ENCODE results near the gene AADACL3.

AADACL3 gene

DNA sequence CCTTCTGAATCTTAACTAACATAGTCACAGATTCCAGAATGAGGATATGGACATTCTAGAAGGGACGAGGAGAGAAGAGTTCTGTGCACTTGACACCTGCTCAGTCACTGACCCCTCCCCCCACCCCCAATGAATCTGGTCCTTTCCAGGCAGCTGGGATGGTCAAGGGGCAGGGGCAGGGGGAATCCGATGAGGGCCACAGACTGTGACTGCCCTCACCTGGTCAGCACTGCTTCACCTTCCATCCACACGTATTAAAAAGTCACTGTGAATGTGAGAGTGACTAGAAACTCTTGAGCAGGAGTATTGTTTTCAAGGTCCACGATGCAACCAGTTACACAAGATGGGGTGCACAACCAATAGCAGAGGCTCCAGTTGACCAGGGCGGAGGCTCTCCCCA lies 48.1 kb downstream of the AADACL3 start:
- H3K4me1 ChIP-seq: no peaks in the 10 kb centered on the region
- TF ChIP-seq CTCF (IDR thresholded peaks at IDR 0.05; ENCODE audit: low read depth, low read length): no peak
- H3K27me3 ChIP-seq: no peaks in the 10 kb centered on the region
- H3K36me3 ChIP-seq: no peaks in the 10 kb centered on the region
- DNase-seq: no peak
- no peak overlapping the region for H3K4me3 ChIP-seq (ENCODE audit: low read depth, low read length)
- H3K9me3 ChIP-seq: no peaks in the 10 kb centered on the region

GRCh38 chr1:12769031-12769430 lies 53.1 kb downstream of the AADACL3 start:
- Histone ChIP-seq H3K4me1 (no peaks in the 10 kb centered on the region), H3K27me3 (no peaks in the 10 kb centered on the region), H3K36me3 (no peaks in the 10 kb centered on the region), H3K9me3 (no peaks in the 10 kb centered on the region), H3K4me3 (ENCODE audit: low read depth, low read length) (no peak overlapping the region)
- TF ChIP-seq CTCF (IDR thresholded peaks at IDR 0.05; ENCODE audit: low read depth, low read length): no peak
- DNase-seq: no peak

GRCh38 chr1:12769976-12770505 lies 54.1 kb downstream of the AADACL3 start:
- no peak for DNase-seq
- H3K36me3 ChIP-seq: no peaks in the 10 kb centered on the region
- no peaks in the 10 kb centered on the region for H3K27me3 ChIP-seq
- H3K4me1 ChIP-seq: no peaks in the 10 kb centered on the region
- TF ChIP-seq CTCF (IDR thresholded peaks at IDR 0.05; ENCODE audit: low read depth, low read length): no peak
- no peak overlapping the region for H3K4me3 ChIP-seq (ENCODE audit: low read depth, low read length)
- no peaks in the 10 kb centered on the region for H3K9me3 ChIP-seq

DNA sequence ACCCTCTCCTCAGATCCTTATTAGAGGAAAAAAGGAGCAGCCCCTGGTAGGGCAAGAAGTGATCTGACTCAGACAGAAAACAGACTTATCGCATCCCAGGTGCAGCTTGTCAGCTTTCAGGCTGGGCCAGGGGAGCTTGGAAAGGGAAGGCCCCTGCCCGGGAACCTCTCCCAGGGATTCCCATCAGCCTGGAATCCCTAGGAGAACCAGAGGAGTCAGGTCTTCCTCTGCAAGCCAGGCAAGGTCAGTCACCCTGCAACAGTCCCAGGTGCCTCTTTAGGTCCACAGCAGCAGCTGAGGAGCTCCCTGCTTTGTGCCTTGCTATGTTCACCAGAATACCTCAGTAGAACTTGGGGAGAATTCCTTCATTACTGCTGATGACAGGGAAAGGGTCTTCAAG lies 54.7 kb downstream of the AADACL3 start:
- no peaks in the 10 kb centered on the region for H3K27me3 ChIP-seq
- no peaks in the 10 kb centered on the region for H3K9me3 ChIP-seq
- no peaks in the 10 kb centered on the region for H3K36me3 ChIP-seq
- TF ChIP-seq CTCF (IDR thresholded peaks at IDR 0.05; ENCODE audit: low read depth, low read length): no peak
- H3K4me3 ChIP-seq (ENCODE audit: low read depth, low read length): no peak overlapping the region
- no peaks in the 10 kb centered on the region for H3K4me1 ChIP-seq
- DNase-seq: no peak

DNA sequence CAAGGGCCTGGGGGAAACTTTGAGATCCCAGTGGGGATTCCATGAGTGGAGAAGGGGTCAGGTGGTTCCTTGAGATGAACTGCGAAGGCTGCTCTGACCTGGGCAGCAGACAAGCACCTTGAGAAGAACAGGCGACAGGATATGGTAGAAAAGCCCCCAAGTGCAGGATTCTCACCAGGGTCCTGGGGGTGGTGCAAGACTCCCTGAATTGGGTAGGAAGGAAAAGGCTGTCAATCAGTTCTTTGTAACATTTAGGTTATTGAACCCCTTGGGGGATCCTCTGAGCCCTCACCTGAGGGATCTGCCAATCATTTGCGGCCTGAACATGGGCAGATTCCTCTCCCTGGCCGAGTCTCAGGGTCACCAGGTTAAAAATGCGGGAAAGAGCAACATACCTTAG lies 55.3 kb downstream of the AADACL3 start:
- no peak for DNase-seq
- Histone ChIP-seq H3K9me3 (no peaks in the 10 kb centered on the region), H3K36me3 (no peaks in the 10 kb centered on the region), H3K4me3 (ENCODE audit: low read depth, low read length) (no peak overlapping the region), H3K4me1 (no peaks in the 10 kb centered on the region), H3K27me3 (no peaks in the 10 kb centered on the region)
- TF ChIP-seq CTCF (IDR thresholded peaks at IDR 0.05; ENCODE audit: low read depth, low read length): no peak

DNA sequence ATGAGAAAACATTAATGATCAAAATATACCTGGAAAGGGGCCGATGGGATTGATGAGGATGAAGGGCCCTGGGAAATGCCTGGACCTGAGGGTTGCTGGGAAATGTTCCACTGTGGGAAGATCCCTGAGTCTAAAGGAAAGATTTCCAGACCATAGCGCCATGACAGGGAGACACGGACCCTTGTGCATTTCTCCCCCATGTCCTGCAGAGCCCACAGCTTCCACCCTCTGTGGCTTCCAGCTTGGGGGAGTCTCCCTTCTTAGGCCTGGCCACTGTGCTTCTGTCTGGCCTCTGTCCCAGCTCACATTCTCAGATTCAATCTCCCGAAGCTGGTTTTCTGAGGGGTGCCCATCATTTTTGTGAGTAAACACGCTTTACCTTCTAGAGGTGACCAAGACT lies 56.6 kb downstream of the AADACL3 start:
- no peaks in the 10 kb centered on the region for H3K4me1 ChIP-seq
- no peaks in the 10 kb centered on the region for H3K9me3 ChIP-seq
- H3K36me3 ChIP-seq: no peaks in the 10 kb centered on the region
- H3K27me3 ChIP-seq: no peaks in the 10 kb centered on the region
- H3K4me3 ChIP-seq (ENCODE audit: low read depth, low read length): no peak overlapping the region
- no peak for TF ChIP-seq CTCF (IDR thresholded peaks at IDR 0.05; ENCODE audit: low read depth, low read length)
- no peak for DNase-seq
